ENCODE results near the gene KIAA0232. TPM values are rescaled to one million over a fixed set of nuclear protein-coding genes. Genes with fewer than 3 reads are reported as not detected.

KIAA0232 gene
- total RNA-seq, 1 experiment from 2014 or later, result 5.5 TPM

DNA sequence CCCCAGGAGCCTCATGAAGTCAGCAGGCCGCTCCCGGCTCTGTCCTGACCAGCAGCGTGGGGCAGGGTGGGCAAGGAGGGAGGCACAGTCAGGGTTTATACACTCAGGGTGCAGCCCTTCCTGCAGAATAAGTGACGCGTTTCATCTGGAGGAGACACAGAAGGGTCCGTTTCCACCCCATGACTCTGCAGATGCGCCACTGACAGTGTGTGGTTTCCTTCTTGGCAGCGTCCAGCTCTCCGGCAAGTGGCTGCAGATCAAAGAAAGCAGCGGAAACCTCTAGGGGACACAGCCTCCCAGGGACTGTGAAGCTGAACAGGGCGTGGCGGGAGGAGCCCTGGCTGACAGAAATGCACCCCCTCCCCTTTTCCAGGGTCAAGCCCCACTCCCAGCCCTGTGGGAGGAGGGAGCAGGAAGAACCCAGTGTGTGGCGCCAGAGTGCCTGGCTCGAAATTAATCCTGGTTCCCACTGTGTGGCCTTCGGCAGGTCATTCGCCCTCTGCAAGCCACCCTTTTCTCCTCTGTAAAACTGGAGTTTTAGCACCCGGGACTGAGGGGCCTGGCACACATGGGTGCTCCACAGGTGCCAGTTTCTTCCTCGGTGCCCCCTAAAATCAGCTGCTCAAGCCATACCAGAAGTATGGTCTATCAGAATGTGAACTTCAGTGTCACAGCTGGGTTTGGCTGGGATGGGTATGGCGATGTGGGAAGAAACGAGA lies 109.8 kb downstream of the KIAA0232 start:
- H2AFZ ChIP-seq (ENCODE audit: low read length), result peak overlapping the region; percentile 66
- intact Hi-C loops (cut with micrococcal nuclease), result no loop called here
- H3K4me2 ChIP-seq (ENCODE audit: low read length), result peak overlapping the region; percentile 76
- ATAC-seq (peak; percentile 87), DNase-seq (peak; percentile 39)
- no peak overlapping the region for H3K9ac ChIP-seq (ENCODE audit: low read length)
- H3K36me3 ChIP-seq (ENCODE audit: low read depth, low read length), result no peaks in the 10 kb centered on the region
- no peaks in the 10 kb centered on the region for H4K20me1 ChIP-seq (ENCODE audit: low read length)
- H3K9me3 ChIP-seq (ENCODE audit: low read length), result no peaks in the 10 kb centered on the region
- no peaks in the 10 kb centered on the region for H3K79me2 ChIP-seq (ENCODE audit: low read length)
- POLR2A ChIA-PET (ENCODE audit: unreplicated experiment), result interaction anchor here (0.6 kb wide), 1 partner anchor 202 kb away, joined by 3 read pairs; no protein-coding TSS in a partner anchor
- H3K4me3 ChIP-seq (ENCODE audit: low read length), result peak overlapping the region; percentile 27; the same call in 1 of the 2 replicates
- BruUV-seq (replicated peaks), result no TSS peak
- H3F3A ChIP-seq (ENCODE audit: low read length, unreplicated experiment), result no peaks in the 10 kb centered on the region
- no peaks in the 10 kb centered on the region for H3K27me3 ChIP-seq (ENCODE audit: low read length)
- CTCF ChIA-PET, result no interaction called here
- peaks cover 6% of the 10 kb centered on the region; the same call in 1 of the 2 replicates for H3K4me1 ChIP-seq (ENCODE audit: insufficient read depth, low read length)
- no peak overlapping the region for H3K27ac ChIP-seq (ENCODE audit: low read length)
- no peaks in the 10 kb centered on the region for H3K9me2 ChIP-seq (replicated peaks; ENCODE audit: low read length)
- no peak for TF ChIP-seq EZH2 (IDR thresholded peaks at IDR 0.05; ENCODE audit: low read length, unreplicated experiment)
- TF ChIP-seq EZH2phosphoT487 (IDR thresholded peaks at IDR 0.05; ENCODE audit: borderline replicate concordance, low read length), result no peak
- TF ChIP-seq, protein P1, sequence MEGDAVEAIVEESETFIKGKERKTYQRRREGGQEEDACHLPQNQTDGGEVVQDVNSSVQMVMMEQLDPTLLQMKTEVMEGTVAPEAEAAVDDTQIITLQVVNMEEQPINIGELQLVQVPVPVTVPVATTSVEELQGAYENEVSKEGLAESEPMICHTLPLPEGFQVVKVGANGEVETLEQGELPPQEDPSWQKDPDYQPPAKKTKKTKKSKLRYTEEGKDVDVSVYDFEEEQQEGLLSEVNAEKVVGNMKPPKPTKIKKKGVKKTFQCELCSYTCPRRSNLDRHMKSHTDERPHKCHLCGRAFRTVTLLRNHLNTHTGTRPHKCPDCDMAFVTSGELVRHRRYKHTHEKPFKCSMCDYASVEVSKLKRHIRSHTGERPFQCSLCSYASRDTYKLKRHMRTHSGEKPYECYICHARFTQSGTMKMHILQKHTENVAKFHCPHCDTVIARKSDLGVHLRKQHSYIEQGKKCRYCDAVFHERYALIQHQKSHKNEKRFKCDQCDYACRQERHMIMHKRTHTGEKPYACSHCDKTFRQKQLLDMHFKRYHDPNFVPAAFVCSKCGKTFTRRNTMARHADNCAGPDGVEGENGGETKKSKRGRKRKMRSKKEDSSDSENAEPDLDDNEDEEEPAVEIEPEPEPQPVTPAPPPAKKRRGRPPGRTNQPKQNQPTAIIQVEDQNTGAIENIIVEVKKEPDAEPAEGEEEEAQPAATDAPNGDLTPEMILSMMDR (conservative IDR thresholded peaks at IDR 0.05; ENCODE audit: low read depth, low read length), result peak; percentile 24; the same call in 1 of the 2 replicates

DNA sequence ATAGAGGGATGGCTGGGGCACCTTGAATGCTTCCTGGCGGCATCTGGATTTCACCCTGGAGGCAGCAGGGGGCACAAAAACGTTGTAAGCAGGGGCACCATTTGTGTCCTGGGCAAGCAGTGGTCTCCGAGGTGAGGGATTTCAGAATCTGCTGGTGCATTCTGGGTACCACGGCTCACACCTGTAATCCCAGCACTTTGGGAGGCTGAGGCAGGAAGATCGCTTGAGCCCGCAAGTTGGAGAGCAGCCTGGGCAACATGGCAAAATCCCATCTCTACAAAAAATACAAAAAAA lies 110.3 kb downstream of the KIAA0232 start:
- DNase-seq (no peak), ATAC-seq (no peak)
- ChIA-PET POLR2A (ENCODE audit: unreplicated experiment) (no interaction called here), CTCF (no interaction called here)
- Histone ChIP-seq H3K4me2 (ENCODE audit: low read length) (no peak overlapping the region), H3F3A (ENCODE audit: low read length, unreplicated experiment) (no peaks in the 10 kb centered on the region), H2AFZ (ENCODE audit: low read length) (no peak overlapping the region), H4K20me1 (ENCODE audit: low read length) (no peaks in the 10 kb centered on the region), H3K4me1 (ENCODE audit: insufficient read depth, low read length) (peaks cover 6% of the 10 kb centered on the region; the same call in 1 of the 2 replicates), H3K36me3 (ENCODE audit: low read depth, low read length) (no peaks in the 10 kb centered on the region), H3K79me2 (ENCODE audit: low read length) (no peaks in the 10 kb centered on the region), H3K9ac (ENCODE audit: low read length) (no peak overlapping the region), H3K9me2 (replicated peaks; ENCODE audit: low read length) (no peaks in the 10 kb centered on the region), H3K9me3 (ENCODE audit: low read length) (no peaks in the 10 kb centered on the region), H3K4me3 (ENCODE audit: low read length) (no peak overlapping the region), H3K27ac (ENCODE audit: low read length) (no peak overlapping the region), H3K27me3 (ENCODE audit: low read length) (no peaks in the 10 kb centered on the region)
- TF ChIP-seq, protein P1 (conservative IDR thresholded peaks at IDR 0.05; ENCODE audit: low read depth, low read length), result no peak
- TF ChIP-seq EZH2phosphoT487 (IDR thresholded peaks at IDR 0.05; ENCODE audit: borderline replicate concordance, low read length), result no peak
- no peak for TF ChIP-seq EZH2 (IDR thresholded peaks at IDR 0.05; ENCODE audit: low read length, unreplicated experiment)
- BruUV-seq (replicated peaks), result no TSS peak
- intact Hi-C loops (cut with micrococcal nuclease), result no loop called here

- ChIA-PET POLR2A (ENCODE audit: unreplicated experiment) (no interaction called here), CTCF (interaction anchor here (0.6 kb wide), 2 partner anchors 176 to 924 kb away, joined by 3 to 4 read pairs; no protein-coding TSS in a partner anchor)
- Histone ChIP-seq H3K79me2 (ENCODE audit: low read length) (no peaks in the 10 kb centered on the region), H3F3A (ENCODE audit: low read length, unreplicated experiment) (no peaks in the 10 kb centered on the region), H2AFZ (ENCODE audit: low read length) (no peak overlapping the region), H3K4me3 (ENCODE audit: low read length) (no peak overlapping the region), H3K9me2 (replicated peaks; ENCODE audit: low read length) (no peaks in the 10 kb centered on the region), H3K4me2 (ENCODE audit: low read length) (no peak overlapping the region), H3K27ac (ENCODE audit: low read length) (no peak overlapping the region), H3K27me3 (ENCODE audit: low read length) (no peaks in the 10 kb centered on the region), H3K9ac (ENCODE audit: low read length) (no peak overlapping the region), H4K20me1 (ENCODE audit: low read length) (no peaks in the 10 kb centered on the region), H3K9me3 (ENCODE audit: low read length) (no peaks in the 10 kb centered on the region), H3K36me3 (ENCODE audit: low read depth, low read length) (no peaks in the 10 kb centered on the region), H3K4me1 (ENCODE audit: insufficient read depth, low read length) (peaks cover 6% of the 10 kb centered on the region; the same call in 1 of the 2 replicates)
- TF ChIP-seq EZH2 (IDR thresholded peaks at IDR 0.05; ENCODE audit: low read length, unreplicated experiment), result no peak
- TF ChIP-seq, protein P1 (conservative IDR thresholded peaks at IDR 0.05; ENCODE audit: low read depth, low read length), result no peak
- no peak for TF ChIP-seq EZH2phosphoT487 (IDR thresholded peaks at IDR 0.05; ENCODE audit: borderline replicate concordance, low read length)
- no TSS peak for BruUV-seq (replicated peaks)
- ATAC-seq (no peak), DNase-seq (no peak)
- intact Hi-C loops (cut with micrococcal nuclease), result no loop called here
These were observed 111.0 kb downstream of the KIAA0232 start for GRCh38 chr4:6893449-6894085.
